Type B pancreatic cell (in vitro differentiated cells): ENCODE data around the gene ALKBH3. TPM values are rescaled to one million over a fixed set of nuclear protein-coding genes. Genes with fewer than 3 reads are reported as not detected.

Experiments
- DNase-seq: peaks from one replicate; pipeline ENCODE4 v3.0.0; 2021; ENCODE audit warnings: mixed read lengths; ENCODE audit not compliant: unreplicated experiment; ENCODE audit errors: extremely low spot score
- H3K27ac Mint-ChIP-seq: 2 replicates; pipeline ENCODE4 v1.8.0; 2021; ENCODE audit warnings: mild to moderate bottlenecking, mixed read lengths
- H3K27me3 Mint-ChIP-seq: 2 replicates; pipeline ENCODE4 v1.8.0; 2021; ENCODE audit warnings: mixed read lengths
- H3K36me3 Mint-ChIP-seq: 2 replicates; pipeline ENCODE4 v1.8.0; 2021; ENCODE audit warnings: mixed read lengths
- H3K4me1 Mint-ChIP-seq: one replicate; pipeline ENCODE4 v1.8.0; 2021; ENCODE audit warnings: mixed read lengths; ENCODE audit not compliant: unreplicated experiment
- H3K4me3 Mint-ChIP-seq: 2 replicates; pipeline ENCODE4 v1.8.0; 2021; ENCODE audit warnings: mild to moderate bottlenecking, mixed read lengths
- H3K9me3 Mint-ChIP-seq: 2 replicates; pipeline ENCODE4 v1.8.0; 2021; ENCODE audit warnings: mixed read lengths
- CTCF ChIP-seq: fragments of 200-600 bp; sonication (generic); conservative IDR thresholded peaks from 2 replicates; pipeline ENCODE4 v1.5.0; 2021; ENCODE audit warnings: antibody characterized with exemption, mild to moderate bottlenecking
- total RNA-seq: library from RNA; stranded (reverse); gene quantifications from 2 replicates; pipeline ENCODE4 v1.2.1, GENCODE V29; 2021; ENCODE audit warnings: low replicate concordance

ALKBH3 gene
- total RNA-seq, 1 donor from 2014 or later: 27.3 TPM

- no peak for DNase-seq
- H3K4me1 Mint-ChIP-seq: peaks cover 22% of the 10 kb centered on the region
- peak overlapping the region; percentile 64 for H3K27ac Mint-ChIP-seq
- H3K36me3 Mint-ChIP-seq: no peaks in the 10 kb centered on the region
- no peak for TF ChIP-seq CTCF
- peak overlapping the region; percentile 93 for H3K4me3 Mint-ChIP-seq
- no peaks in the 10 kb centered on the region for H3K9me3 Mint-ChIP-seq
- H3K27me3 Mint-ChIP-seq: peaks cover 71% of the 10 kb centered on the region
Observed at GRCh38 chr11:43943931-43944751, 63.5 kb downstream of the ALKBH3 start.

GRCh38 chr11:43944761-43945311 lies 64.2 kb downstream of the ALKBH3 start:
- Mint-ChIP-seq H3K27ac (no peak overlapping the region), H3K27me3 (peaks cover 67% of the 10 kb centered on the region), H3K4me1 (peaks cover 22% of the 10 kb centered on the region), H3K36me3 (no peaks in the 10 kb centered on the region), H3K9me3 (no peaks in the 10 kb centered on the region), H3K4me3 (peak overlapping the region; percentile 93)
- peak; percentile 82 for TF ChIP-seq CTCF
- peak; percentile 81 for DNase-seq

GRCh38 chr11:43947003-43947500 lies 66.4 kb downstream of the ALKBH3 start:
- H3K9me3 Mint-ChIP-seq: peaks cover 4% of the 10 kb centered on the region
- DNase-seq: no peak

GRCh38 chr11:43947815-43948214 lies 67.2 kb downstream of the ALKBH3 start:
- no peak overlapping the region for H3K27ac Mint-ChIP-seq
- DNase-seq: no peak
- no peak for TF ChIP-seq CTCF
- no peaks in the 10 kb centered on the region for H3K36me3 Mint-ChIP-seq
- H3K4me1 Mint-ChIP-seq: peaks cover 9% of the 10 kb centered on the region
- H3K4me3 Mint-ChIP-seq: no peak overlapping the region
- H3K9me3 Mint-ChIP-seq: peaks cover 4% of the 10 kb centered on the region
- H3K27me3 Mint-ChIP-seq: peaks cover 52% of the 10 kb centered on the region

More at GRCh38 chr11:43947003-43947500, 66.4 kb downstream of the ALKBH3 start:
- Mint-ChIP-seq H3K4me3 (no peak overlapping the region), H3K27ac (no peak overlapping the region), H3K27me3 (peaks cover 52% of the 10 kb centered on the region), H3K4me1 (peaks cover 9% of the 10 kb centered on the region), H3K36me3 (no peaks in the 10 kb centered on the region)
- TF ChIP-seq CTCF: peak; percentile 38

- no peak for TF ChIP-seq CTCF
- Mint-ChIP-seq H3K9me3 (peaks cover 4% of the 10 kb centered on the region), H3K36me3 (no peaks in the 10 kb centered on the region), H3K4me3 (no peak overlapping the region), H3K4me1 (peaks cover 9% of the 10 kb centered on the region), H3K27me3 (peaks cover 49% of the 10 kb centered on the region), H3K27ac (no peak overlapping the region)
- no peak for DNase-seq
Observed at GRCh38 chr11:43948341-43949225, 68.0 kb downstream of the ALKBH3 start.
